Epithelial cell of proximal tubule (primary cell): ENCODE measurements around the gene GSK3A. TPM values are rescaled to one million over a fixed set of nuclear protein-coding genes. Genes with fewer than 3 reads are reported as not detected.

Source experiments
- DNase-seq: peaks from one replicate; pipeline ENCODE4 v3.0.0-alpha.2; 2011; ENCODE audit warnings: low read depth
- H3K4me3 ChIP-seq: 2 replicates; pipeline ENCODE4 v1.5.1; 2011; ENCODE audit warnings: low read depth, mild to moderate bottlenecking, low read length
- CTCF ChIP-seq: conservative IDR thresholded peaks from 2 replicates; pipeline ENCODE4 v1.5.1; 2012; ENCODE audit warnings: low read depth, mild to moderate bottlenecking, low read length
- total RNA-seq: library from RNA; depleted of rRNA; stranded (reverse); fragments of >200 nt; gene quantifications from 2 replicates; pipeline ENCODE4 v1.2.3, GENCODE V29; 2015

GSK3A gene
- total RNA-seq, 1 donor from 2014 or later: 33.9 TPM

- H3K4me3 ChIP-seq: no peak overlapping the region
- TF ChIP-seq CTCF: no peak
- DNase-seq: no peak
Observed at GRCh38 chr19:42201489-42202289, 40.7 kb downstream of the GSK3A start.

- H3K4me3 ChIP-seq: no peak overlapping the region
- TF ChIP-seq CTCF: no peak
- no peak for DNase-seq
Observed at GRCh38 chr19:42200116-42200715, 42.2 kb downstream of the GSK3A start.

GRCh38 chr19:42199440-42200115, 42.8 kb downstream of the GSK3A start:
- no peak overlapping the region for H3K4me3 ChIP-seq
- no peak for DNase-seq
- TF ChIP-seq CTCF: no peak

- DNase-seq: no peak
- no peak for TF ChIP-seq CTCF
- H3K4me3 ChIP-seq: no peak overlapping the region
Observed at GRCh38 chr19:42198676-42199439, 43.5 kb downstream of the GSK3A start.

GRCh38 chr19:42197375-42197817, 45.0 kb downstream of the GSK3A start:
- DNase-seq: no peak
- no peak overlapping the region for H3K4me3 ChIP-seq
- TF ChIP-seq CTCF: no peak
